Activated CD8-positive, alpha-beta T cell treated with anti-CD3 and anti-CD28 coated beads for 36 hours (primary cell): Measurements from ENCODE around the gene CCIN. TPM values are rescaled to one million over a fixed set of nuclear protein-coding genes. Genes with fewer than 3 reads are reported as not detected.
A peak's percentile ranks its signal among the peaks of the same experiment; 100 is the strongest.

Experiments used
- ATAC-seq: fragments of 200-7000 bp; cut with Tn5 transposase; one replicate; pipeline ENCODE4 v1.10.0; 2021; ENCODE audit warnings: mild to moderate bottlenecking, moderate library complexity
- CTCF ChIA-PET: fragments of 350-600 bp; sonication (Branson Sonifier 250); formaldehyde crosslinking; loops from one replicate; lab custom pipeline; 2021; ENCODE audit warnings: antibody characterized with exemption; lab: Charles Lee
- POLR2A ChIA-PET: fragments of 350-600 bp; sonication (Branson Sonifier 250); formaldehyde crosslinking; loops from one replicate; lab custom pipeline; 2021; ENCODE audit warnings: antibody characterized with exemption; lab: Charles Lee
- DNase-seq: peaks from one replicate; pipeline ENCODE4 v3.0.0-alpha.2; 2020
- H3K27ac Mint-ChIP-seq: one replicate; pipeline ENCODE4 v1.8.0; 2021; ENCODE audit warnings: mild to moderate bottlenecking, mixed read lengths
- H3K27me3 Mint-ChIP-seq: one replicate; pipeline ENCODE4 v1.8.0; 2021; ENCODE audit warnings: mixed read lengths
- H3K36me3 Mint-ChIP-seq: one replicate; pipeline ENCODE4 v1.8.0; 2021; ENCODE audit warnings: low read depth, mixed read lengths
- H3K4me1 Mint-ChIP-seq: one replicate; pipeline ENCODE4 v1.8.0; 2021; ENCODE audit warnings: low read depth, mixed read lengths
- H3K4me3 Mint-ChIP-seq: one replicate; pipeline ENCODE4 v1.8.0; 2021; ENCODE audit warnings: mild to moderate bottlenecking, moderate library complexity, mixed read lengths
- H3K9me3 Mint-ChIP-seq: one replicate; pipeline ENCODE4 v1.8.0; 2021; ENCODE audit warnings: mixed read lengths
- CTCF ChIP-seq: fragments of 200-600 bp; IDR thresholded peaks from one replicate; pipeline ENCODE4 v1.8.0; 2022; ENCODE audit warnings: antibody characterized with exemption, mild to moderate bottlenecking
- intact Hi-C: fragments of 100-400 bp; cut with micrococcal nuclease; formaldehyde crosslinking; loops from one replicate; pipeline ENCODE4 v1.10.0; 2022
- total RNA-seq, 2 experiments: library from RNA; stranded (reverse); gene quantifications; one replicate each; pipeline ENCODE4 v1.2.3, GENCODE V29; 2021

CCIN gene
- total RNA-seq, 2 experiments from 2014 or later, result not detected

GRCh38 chr9:36207546-36208012, 38.4 kb downstream of the CCIN start:
- intact Hi-C loops, result no loop called here

GRCh38 chr9:36208521-36209253, 39.5 kb downstream of the CCIN start:
- no peak for DNase-seq
- intact Hi-C loops, result no loop called here
- Mint-ChIP-seq H3K4me3 (no peak overlapping the region), H3K27me3 (no peaks in the 10 kb centered on the region), H3K36me3 (peaks cover 65% of the 10 kb centered on the region), H3K27ac (peak overlapping the region; percentile 83), H3K9me3 (no peaks in the 10 kb centered on the region), H3K4me1 (peaks cover 54% of the 10 kb centered on the region)
- no peak for TF ChIP-seq CTCF
- POLR2A ChIA-PET, result no interaction called here
- CTCF ChIA-PET, result interaction anchor here (1.5 to 3.1 kb wide), 3 partner anchors 18 to 120 kb away, joined by 3 to 13 read pairs (median 6); partner anchors contain the start of gene CLTA
- ATAC-seq, result no peak

More at GRCh38 chr9:36207546-36208012, 38.4 kb downstream of the CCIN start:
- peaks cover 66% of the 10 kb centered on the region for H3K36me3 Mint-ChIP-seq
- H3K27me3 Mint-ChIP-seq, result no peaks in the 10 kb centered on the region
- H3K4me1 Mint-ChIP-seq, result peaks cover 47% of the 10 kb centered on the region
- no peak for TF ChIP-seq CTCF
- H3K27ac Mint-ChIP-seq, result peak overlapping the region; percentile 83
- DNase-seq, result peak; percentile 20
- ATAC-seq, result peak; percentile 65
- H3K9me3 Mint-ChIP-seq, result no peaks in the 10 kb centered on the region
- CTCF ChIA-PET, result interaction anchor here (0.8 to 3.1 kb wide), 6 partner anchors 9 to 325 kb away, joined by 3 to 13 read pairs (median 4); partner anchors contain the start of gene CLTA
- H3K4me3 Mint-ChIP-seq, result no peak overlapping the region
- POLR2A ChIA-PET, result interaction anchor here (0.6 to 1.3 kb wide), 3 partner anchors 10 to 18 kb away, joined by 3 to 5 read pairs (median 3); partner anchors contain the start of gene CLTA

DNA sequence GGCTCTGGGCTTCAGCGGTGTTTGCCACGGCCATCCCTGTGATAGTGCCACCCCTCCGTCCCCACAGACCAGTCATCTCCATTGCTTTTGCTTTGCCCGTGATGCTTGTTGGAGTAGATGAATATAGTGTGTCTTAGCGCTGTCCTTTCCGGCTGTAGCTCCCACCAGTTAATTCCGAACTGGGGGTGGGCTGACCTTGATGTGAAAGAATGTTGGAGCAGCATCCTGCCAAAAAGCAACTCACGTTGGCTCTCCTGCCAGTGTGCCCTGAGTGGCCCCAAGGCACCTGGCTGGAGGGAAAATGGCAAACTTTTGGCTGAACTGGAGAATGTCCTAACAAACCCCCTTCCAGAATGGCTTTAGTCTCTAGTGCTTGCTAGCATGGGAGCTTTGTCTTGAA, 41.5 kb downstream of the CCIN start:
- no peak for ATAC-seq
- TF ChIP-seq CTCF, result no peak
- CTCF ChIA-PET, result interaction anchor here (1.1 to 4.2 kb wide), 2 partner anchors 11 to 21 kb away, joined by 3 to 18 read pairs; partner anchors contain the start of gene CLTA
- Mint-ChIP-seq H3K4me3 (no peak overlapping the region), H3K27ac (peak overlapping the region; percentile 66), H3K9me3 (no peaks in the 10 kb centered on the region), H3K27me3 (no peaks in the 10 kb centered on the region), H3K4me1 (peaks cover 64% of the 10 kb centered on the region), H3K36me3 (peaks cover 53% of the 10 kb centered on the region)
- DNase-seq, result no peak
- POLR2A ChIA-PET, result interaction anchor here (1.2 kb wide), 1 partner anchor 16 kb away, joined by 3 read pairs; no protein-coding TSS in a partner anchor
- intact Hi-C loops, result no loop called here

- Mint-ChIP-seq H3K9me3 (no peaks in the 10 kb centered on the region), H3K27me3 (no peaks in the 10 kb centered on the region), H3K27ac (peak overlapping the region; percentile 33), H3K36me3 (peaks cover 50% of the 10 kb centered on the region), H3K4me1 (peaks cover 62% of the 10 kb centered on the region), H3K4me3 (no peak overlapping the region)
- ChIA-PET CTCF (interaction anchor here (4.2 kb wide), 1 partner anchor 21 kb away, joined by 18 read pairs; the partner anchor contains the start of gene CLTA), POLR2A (interaction anchor here (2.7 kb wide), 1 partner anchor 20 kb away, joined by 7 read pairs; the partner anchor contains the start of gene CLTA)
- intact Hi-C loops, result no loop called here
- no peak for TF ChIP-seq CTCF
- ATAC-seq, result no peak
- DNase-seq, result no peak
Measured at GRCh38 chr9:36211510-36211909, 42.3 kb downstream of the CCIN start.
